ENCODE measurements around the gene AGBL2. TPM values are rescaled to one million over a fixed set of nuclear protein-coding genes. Genes with fewer than 3 reads are reported as not detected.

Gene AGBL2
- total and polyA plus RNA-seq, 2 of the 8 experiments (the other 6 are each of a cell fraction or from before 2014, with no cell fraction given), result 2.1 to 6.5 TPM

- Histone ChIP-seq H4K20me1 (replicated peaks in 1 of 2; ENCODE audit: control insufficient read depth in 1 of 2, insufficient read depth in 2 of 2, low read length in 2 of 2) (no peaks in the 10 kb centered on the region), H4K5ac (ENCODE audit: insufficient read length, low read depth, low read length) (no peak overlapping the region), H3K4ac (replicated peaks; ENCODE audit: insufficient read length, low read depth, low read length) (no peak overlapping the region), H2AK5ac (ENCODE audit: low read depth, low read length) (no peak overlapping the region), H2BK15ac (ENCODE audit: low read length) (no peak overlapping the region), H3K79me1 (ENCODE audit: low read depth, low read length) (no peaks in the 10 kb centered on the region; the same call in 1 of the 2 replicates), H2AFZ (ENCODE audit: low read length) (no peak overlapping the region), H3K23me2 (ENCODE audit: low read depth, low read length) (peaks cover 3% of the 10 kb centered on the region; the same call in 1 of the 2 replicates), H2BK12ac (ENCODE audit: low read depth, low read length) (no peak overlapping the region), H3K9ac (replicated peaks in 1 of 4; ENCODE audit: extremely low read depth in 1 of 4, low read depth in 3 of 4, low read length in 3 of 4) (no peak overlapping the region), H4K8ac (ENCODE audit: extremely low read depth, insufficient read depth, low read length) (no peak overlapping the region), H2BK120ac (replicated peaks; ENCODE audit: low read depth, low read length) (no peak overlapping the region), H2BK5ac (ENCODE audit: low read depth, low read length) (no peak overlapping the region), H4K91ac (replicated peaks; ENCODE audit: insufficient read length, low read length) (no peak overlapping the region), H2BK20ac (ENCODE audit: low read length) (no peak overlapping the region), H3K23ac (ENCODE audit: insufficient read length) (no peak overlapping the region), H3K36me3 (ENCODE audit: control insufficient read depth in 2 of 4, insufficient read depth in 4 of 4, low read length in 3 of 4) (peaks cover 17 to 45% (median 28%) of the 10 kb centered on the region in 4 experiments), H3K4me2 (ENCODE audit: insufficient read depth in 1 of 2, low read depth in 2 of 2, low read length in 2 of 2) (no peak overlapping the region), H3K27me3 (replicated peaks in 1 of 4; ENCODE audit: control insufficient read depth in 3 of 4, extremely low read depth in 1 of 4, insufficient read depth in 3 of 4, low read length in 3 of 4) (no peaks in the 10 kb centered on the region), H3K27ac (ENCODE audit: low read depth, low read length) (no peak overlapping the region), H3K56ac (replicated peaks; ENCODE audit: insufficient read length, low read depth, low read length) (no peak overlapping the region), H3K18ac (ENCODE audit: extremely low read depth, low read length) (no peak overlapping the region), H3K9me3 (ENCODE audit: insufficient read depth in 2 of 2, low read depth in 1 of 2, low read length in 1 of 2) (no peaks in the 10 kb centered on the region), H3K14ac (ENCODE audit: insufficient read length) (no peak overlapping the region), H3K79me2 (ENCODE audit: control insufficient read depth in 1 of 2, insufficient read depth in 2 of 2, low read length in 2 of 2) (no peaks in the 10 kb centered on the region), H3K4me3 (ENCODE audit: extremely low read depth in 1 of 4, insufficient read depth in 2 of 4, low read depth in 3 of 4, low read length in 4 of 4) (no peak overlapping the region), H3K4me1 (replicated peaks in 1 of 4; ENCODE audit: control insufficient read depth in 3 of 4, insufficient read depth in 4 of 4, low read length in 3 of 4) (peaks cover 0 to 4% (median 0%) of the 10 kb centered on the region in 4 experiments; a peak in 1 of 7 replicates)
- ChIA-PET CTCF (ENCODE audit: partially characterized antibody) (interaction anchor here (0.7 to 0.9 kb wide), 2 partner anchors 74 to 123 kb away, joined by 3 read pairs; partner anchors contain the start of gene C1QTNF4), POLR2A (ENCODE audit: partially characterized antibody) (interaction anchor here (0.5 to 1.9 kb wide), 7 partner anchors 20 to 128 kb away, joined by 3 to 7 read pairs (median 3); no protein-coding TSS in a partner anchor)
- DNase-seq (ENCODE audit: low read depth in 1 of 2, low spot score in 2 of 2) (peak in 1 of 2 experiments; percentile 34), FAIRE-seq (no peak)
- 97% methylated on average over 5 of the region's 5 CpGs; no CpG with 5 or more reads in 1 of the 2 experiments for WGBS, 2 experiments (ENCODE audit: extremely low coverage in 1 of 2, insufficient coverage in 1 of 2, insufficient read length in 1 of 2, insufficient replicate concordance in 2 of 2, low coverage in 1 of 2, low lambda C conversion rate in 2 of 2, missing lambda C conversion rate in 1 of 2)
- no peak for TF ChIP-seq SIN3A (conservative IDR thresholded peaks at IDR 0.05 in 1 of 2, IDR thresholded peaks at IDR 0.05 in 1 of 2; ENCODE audit: low read depth in 1 of 2, low read length in 2 of 2)
- no peak for TF ChIP-seq SP2 (IDR thresholded peaks at IDR 0.05; ENCODE audit: low read length)
Observed at GRCh38 chr11:47716692-47717091, 1.5 kb upstream of the AGBL2 start.

Measured in H1 (cell line).